ENCODE measurements around the gene TTYH1. TPM values are rescaled to one million over a fixed set of nuclear protein-coding genes. Genes with fewer than 3 reads are reported as not detected.

The TTYH1 gene
- total RNA-seq, 1 donor from 2014 or later, result 2.7 TPM

- DNase-seq (ENCODE audit: low spot score), result no peak
These were observed 23.2 kb upstream of the TTYH1 start for GRCh38 chr19:54392105-54392504.

GRCh38 chr19:54393381-54393780 is 21.9 kb upstream of the TTYH1 start:
- DNase-seq (ENCODE audit: low spot score), result no peak

GRCh38 chr19:54395685-54396084 is 19.6 kb upstream of the TTYH1 start:
- no peak for DNase-seq (ENCODE audit: low spot score)

GRCh38 chr19:54399189-54399588 is 16.1 kb upstream of the TTYH1 start:
- DNase-seq (ENCODE audit: low spot score), result no peak

GRCh38 chr19:54400913-54401312 is 14.4 kb upstream of the TTYH1 start:
- DNase-seq (ENCODE audit: low spot score), result no peak

- no peak for DNase-seq (ENCODE audit: low spot score)
These were observed 12.2 kb upstream of the TTYH1 start for GRCh38 chr19:54403054-54403453.

GRCh38 chr19:54405628-54406027 is 9.6 kb upstream of the TTYH1 start:
- DNase-seq (ENCODE audit: low spot score), result no peak

- no peak for DNase-seq (ENCODE audit: low spot score)
These were observed 7.5 kb upstream of the TTYH1 start for GRCh38 chr19:54407780-54408179.

GRCh38 chr19:54408456-54409026 is 6.7 kb upstream of the TTYH1 start:
- no peak for DNase-seq (ENCODE audit: low spot score)

- DNase-seq (ENCODE audit: low spot score), result no peak
These were observed 4.2 kb upstream of the TTYH1 start for GRCh38 chr19:54411033-54411432.

GRCh38 chr19:54412877-54413276 is 2.4 kb upstream of the TTYH1 start:
- DNase-seq (ENCODE audit: low spot score), result no peak

GRCh38 chr19:54414156-54414555 is 1.1 kb upstream of the TTYH1 start:
- no peak for DNase-seq (ENCODE audit: low spot score)

- no peak for DNase-seq (ENCODE audit: low spot score)
These were observed 823 bp downstream of the TTYH1 start for GRCh38 chr19:54415901-54416673.

GRCh38 chr19:54416695-54417491 is 1.6 kb downstream of the TTYH1 start:
- no peak for DNase-seq (ENCODE audit: low spot score)

- DNase-seq (ENCODE audit: low spot score), result no peak
These were observed 3.0 kb downstream of the TTYH1 start for GRCh38 chr19:54418030-54418929.

GRCh38 chr19:54418930-54419800 is 3.9 kb downstream of the TTYH1 start:
- DNase-seq (ENCODE audit: low spot score), result no peak

GRCh38 chr19:54420068-54420382 is 4.8 kb downstream of the TTYH1 start:
- no peak for DNase-seq (ENCODE audit: low spot score)

- no peak for DNase-seq (ENCODE audit: low spot score)
These were observed 5.3 kb downstream of the TTYH1 start for GRCh38 chr19:54420383-54421168.

GRCh38 chr19:54421169-54421516 is 5.9 kb downstream of the TTYH1 start:
- no peak for DNase-seq (ENCODE audit: low spot score)

- no peak for DNase-seq (ENCODE audit: low spot score)
These were observed 6.3 kb downstream of the TTYH1 start for GRCh38 chr19:54421521-54421920.

Data from ureter (tissue), 1 donor.